Measurements from ENCODE around the gene RETREG2.

- TF ChIP-seq CTCF (IDR thresholded peaks at IDR 0.05) (no peak), POLR2A (IDR thresholded peaks at IDR 0.05) (no peak)
These were observed 3.3 kb upstream of the RETREG2 start for GRCh38 chr2:219174801-219175200.

Data from right lobe of liver (tissue), 4 donors.